DOHH2 (cell line): ENCODE results near the gene YPEL3.

Experiments
- H3F3A ChIP-seq: fragments of 200-600 bp; sonication (generic), shearing (Covaris generic); 2 replicates; pipeline ENCODE4 v1.6.0; 2016; ENCODE audit warnings: antibody characterized with exemption, mild to moderate bottlenecking; ENCODE audit not compliant: control insufficient read depth, insufficient read depth
- H3K27ac ChIP-seq: fragments of 200-600 bp; sonication (generic); 2 replicates; pipeline ENCODE4 v1.5.1; 2014; ENCODE audit warnings: low read depth, mild to moderate bottlenecking, low read length, moderate library complexity
- H3K27me3 ChIP-seq: fragments of 200-600 bp; sonication (generic); 2 replicates; pipeline ENCODE4 v1.6.1; 2014; ENCODE audit warnings: mild to moderate bottlenecking, low read length, mixed read lengths; ENCODE audit not compliant: control insufficient read depth
- H3K36me3 ChIP-seq: fragments of 200-600 bp; sonication (generic); 2 replicates; pipeline ENCODE4 v1.6.1; 2014; ENCODE audit warnings: mild to moderate bottlenecking, low read length, moderate library complexity, mixed read lengths; ENCODE audit not compliant: control insufficient read depth
- H3K4me1 ChIP-seq: fragments of 200-600 bp; sonication (generic); 2 replicates; pipeline ENCODE4 v1.6.1; 2014; ENCODE audit warnings: mild to moderate bottlenecking, low read length, mixed read lengths; ENCODE audit not compliant: control insufficient read depth
- H3K4me2 ChIP-seq: fragments of 200-600 bp; sonication (generic); 2 replicates; pipeline ENCODE4 v1.6.0; 2014; ENCODE audit warnings: mild to moderate bottlenecking, low read length, moderate library complexity
- H3K4me3 ChIP-seq: fragments of 200-600 bp; sonication (generic); 2 replicates; pipeline ENCODE4 v1.5.1; 2014; ENCODE audit warnings: mild to moderate bottlenecking, low read length, mixed read lengths
- H3K79me2 ChIP-seq: fragments of 200-600 bp; sonication (generic); 2 replicates; pipeline ENCODE4 v1.6.1; 2014; ENCODE audit warnings: mild to moderate bottlenecking, low read length, mixed read lengths; ENCODE audit not compliant: control insufficient read depth
- H3K9me2 ChIP-seq: fragments of 200-600 bp; sonication (generic); replicated peaks from 2 replicates; pipeline ENCODE4 v1.6.1; 2014; ENCODE audit warnings: mild to moderate bottlenecking, low read length, mixed read lengths; ENCODE audit not compliant: control insufficient read depth
- H3K9me3 ChIP-seq: fragments of 200-600 bp; sonication (generic); 2 replicates; pipeline ENCODE4 v1.6.1; 2014; ENCODE audit warnings: antibody characterized with exemption, low read length, mixed read lengths; ENCODE audit not compliant: control insufficient read depth, insufficient read depth
- H4K20me1 ChIP-seq: fragments of 200-600 bp; sonication (generic); 2 replicates; pipeline ENCODE4 v1.6.0; 2014; ENCODE audit warnings: low read depth, mild to moderate bottlenecking, antibody characterized with exemption, low read length, moderate library complexity; ENCODE audit not compliant: control insufficient read depth, insufficient read depth
- CTCF ChIP-seq: fragments of 200-600 bp; sonication (generic); IDR thresholded peaks from one replicate; pipeline ENCODE4 v1.5.1; 2014; ENCODE audit warnings: antibody characterized with exemption, mild to moderate bottlenecking, low read depth, low read length; ENCODE audit not compliant: poor library complexity, severe bottlenecking
- EZH2phosphoT487 ChIP-seq: fragments of 200-600 bp; sonication (generic); IDR thresholded peaks from 2 replicates; pipeline ENCODE4 v1.6.1; 2017; ENCODE audit warnings: borderline replicate concordance, mild to moderate bottlenecking, antibody characterized with exemption, low read length, moderate library complexity, mixed read lengths

The YPEL3 gene

GRCh38 chr16:30091474-30092372, 4.3 kb downstream of the YPEL3 start, which contains the start of gene TBX6:
TBX6 (minus strand) TSS chr16:30091924; CDS start chr16:30091193, 731 bp downstream.
- Histone ChIP-seq H3K27ac (peak within 1 kb of the TSS; percentile 74), H4K20me1 (no peaks in the 10 kb centered on the region), H3K9me2 (no peaks in the 10 kb centered on the region), H3K4me2 (peak within 1 kb of the TSS; percentile 76), H3K9me3 (peaks cover 4% of the 10 kb centered on the region; the same call in 1 of the 2 replicates), H3K79me2 (no peaks in the 10 kb centered on the region), H3F3A (peaks cover 19% of the 10 kb centered on the region), H3K4me3 (peak within 1 kb of the TSS; percentile 75), H3K4me1 (peaks cover 59% of the 10 kb centered on the region), H3K36me3 (peaks cover 6% of the 10 kb centered on the region; the same call in 1 of the 2 replicates), H3K27me3 (no peaks in the 10 kb centered on the region)
- TF ChIP-seq EZH2phosphoT487: no peak
- TF ChIP-seq CTCF: peak; percentile 35

GRCh38 chr16:30090610-30091331, 5.2 kb downstream of the YPEL3 start:
- Histone ChIP-seq H3K4me1 (peaks cover 53% of the 10 kb centered on the region), H3K79me2 (no peaks in the 10 kb centered on the region), H3K36me3 (peaks cover 3% of the 10 kb centered on the region), H4K20me1 (no peaks in the 10 kb centered on the region), H3K4me2 (peak overlapping the region; percentile 76), H3K4me3 (peak overlapping the region; percentile 75; the same call in 1 of the 2 replicates), H3K27ac (no peak overlapping the region), H3F3A (peaks cover 19% of the 10 kb centered on the region), H3K27me3 (no peaks in the 10 kb centered on the region), H3K9me3 (no peaks in the 10 kb centered on the region), H3K9me2 (no peaks in the 10 kb centered on the region)
- TF ChIP-seq EZH2phosphoT487 (no peak), CTCF (no peak)

- H3K9me2 ChIP-seq: no peaks in the 10 kb centered on the region
- TF ChIP-seq CTCF (no peak), EZH2phosphoT487 (no peak)
- H3K27ac ChIP-seq: no peak overlapping the region
- no peaks in the 10 kb centered on the region for H4K20me1 ChIP-seq
- no peaks in the 10 kb centered on the region for H3K79me2 ChIP-seq
- H3K27me3 ChIP-seq: no peaks in the 10 kb centered on the region
- H3K4me1 ChIP-seq: peaks cover 38% of the 10 kb centered on the region
- peaks cover 18% of the 10 kb centered on the region for H3K36me3 ChIP-seq
- peaks cover 14% of the 10 kb centered on the region for H3F3A ChIP-seq
- H3K4me3 ChIP-seq: no peak overlapping the region
- no peak overlapping the region for H3K4me2 ChIP-seq
- H3K9me3 ChIP-seq: no peaks in the 10 kb centered on the region
Measured at GRCh38 chr16:30088832-30089624, 7.0 kb downstream of the YPEL3 start.
